Kidney epithelial cell (primary cell): Measurements from ENCODE around the gene INO80B. TPM values are rescaled to one million over a fixed set of nuclear protein-coding genes. Genes with fewer than 3 reads are reported as not detected.
A peak's percentile ranks its signal among the peaks of the same experiment; 100 is the strongest.

Experiments
- DNase-seq: peaks from one replicate; pipeline ENCODE4 v3.0.0-alpha.2; 2010; ENCODE audit warnings: low read depth
- H3K27me3 ChIP-seq: 2 replicates; pipeline ENCODE4 v1.6.0; 2011; ENCODE audit warnings: low read length; ENCODE audit not compliant: control insufficient read depth, insufficient read depth
- H3K36me3 ChIP-seq: 2 replicates; pipeline ENCODE4 v1.5.1; 2011; ENCODE audit warnings: low read length; ENCODE audit not compliant: control insufficient read depth, insufficient read depth
- H3K4me3 ChIP-seq: 2 replicates; pipeline ENCODE4 v1.5.1; 2011; ENCODE audit warnings: low read depth, mild to moderate bottlenecking, control low read depth, low read length
- total RNA-seq: library from RNA; depleted of rRNA; stranded (reverse); fragments of >200 nt; gene quantifications from 2 replicates; pipeline ENCODE4 v1.2.3, GENCODE V29; 2015
- TF ChIP-seq, protein P1 (sequence below): IDR thresholded peaks from 2 replicates; pipeline ENCODE4 v1.5.1; 2011; ENCODE audit warnings: mild to moderate bottlenecking, moderate library complexity, low read length, control low read depth, inconsistent platforms; ENCODE audit not compliant: insufficient read depth, poor library complexity, severe bottlenecking

INO80B gene
- 20.6 and 31.3 TPM in 2 replicates for total RNA-seq

- TF ChIP-seq, protein P1, sequence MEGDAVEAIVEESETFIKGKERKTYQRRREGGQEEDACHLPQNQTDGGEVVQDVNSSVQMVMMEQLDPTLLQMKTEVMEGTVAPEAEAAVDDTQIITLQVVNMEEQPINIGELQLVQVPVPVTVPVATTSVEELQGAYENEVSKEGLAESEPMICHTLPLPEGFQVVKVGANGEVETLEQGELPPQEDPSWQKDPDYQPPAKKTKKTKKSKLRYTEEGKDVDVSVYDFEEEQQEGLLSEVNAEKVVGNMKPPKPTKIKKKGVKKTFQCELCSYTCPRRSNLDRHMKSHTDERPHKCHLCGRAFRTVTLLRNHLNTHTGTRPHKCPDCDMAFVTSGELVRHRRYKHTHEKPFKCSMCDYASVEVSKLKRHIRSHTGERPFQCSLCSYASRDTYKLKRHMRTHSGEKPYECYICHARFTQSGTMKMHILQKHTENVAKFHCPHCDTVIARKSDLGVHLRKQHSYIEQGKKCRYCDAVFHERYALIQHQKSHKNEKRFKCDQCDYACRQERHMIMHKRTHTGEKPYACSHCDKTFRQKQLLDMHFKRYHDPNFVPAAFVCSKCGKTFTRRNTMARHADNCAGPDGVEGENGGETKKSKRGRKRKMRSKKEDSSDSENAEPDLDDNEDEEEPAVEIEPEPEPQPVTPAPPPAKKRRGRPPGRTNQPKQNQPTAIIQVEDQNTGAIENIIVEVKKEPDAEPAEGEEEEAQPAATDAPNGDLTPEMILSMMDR: no peak
- Histone ChIP-seq H3K4me3 (peak within 1 kb of the TSS; percentile 59), H3K27me3 (no peaks in the 10 kb centered on the region), H3K36me3 (no peaks in the 10 kb centered on the region)
- peak; percentile 90 for DNase-seq
Observed at GRCh38 chr2:74454654-74455511, at the start of gene INO80B. Gene INO80B, plus strand, starts transcription at chr2:74455087. Its CDS starts 30 bp downstream, at chr2:74455117.

DNA sequence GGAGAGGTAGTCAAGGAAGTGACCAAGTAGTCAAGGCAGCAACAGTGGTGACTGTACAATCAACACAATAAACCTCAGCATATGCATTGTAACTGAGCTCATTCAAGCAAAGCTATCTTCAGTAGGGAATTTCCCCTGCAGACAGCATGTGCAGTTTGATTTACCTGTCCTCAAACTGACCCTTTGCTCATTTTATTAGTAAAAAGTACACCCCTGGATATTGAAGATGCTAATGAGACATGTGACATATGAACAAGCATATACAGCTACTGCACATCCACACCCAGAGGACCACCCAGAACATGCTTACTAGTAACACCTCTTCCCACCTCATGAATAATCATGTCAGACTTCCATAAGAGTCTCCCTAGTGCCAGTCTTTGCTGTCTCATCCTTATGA is 48.9 kb upstream of the INO80B start:
- TF ChIP-seq, protein P1: no peak
- Histone ChIP-seq H3K27me3 (no peaks in the 10 kb centered on the region), H3K36me3 (no peaks in the 10 kb centered on the region), H3K4me3 (no peak overlapping the region)
- DNase-seq: no peak

DNA sequence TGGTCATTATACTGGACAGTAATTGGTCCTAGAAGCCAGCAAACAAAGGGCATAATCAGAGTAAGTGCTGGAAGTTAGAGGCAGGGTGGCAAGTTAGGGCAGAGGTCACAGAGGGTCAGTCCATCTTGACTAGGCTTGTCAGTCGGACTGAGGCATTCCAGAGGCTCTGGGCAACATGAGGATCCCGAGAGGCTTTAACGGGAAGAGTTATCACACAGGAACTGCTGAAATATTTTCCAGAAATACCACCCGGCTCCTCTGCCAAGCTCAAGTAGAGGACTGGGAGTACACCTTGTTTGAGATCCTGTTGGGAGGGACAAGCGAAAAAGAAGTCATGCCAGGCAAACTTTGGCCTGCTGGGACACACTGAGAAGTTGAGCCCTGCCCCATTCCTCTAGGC is 47.2 kb upstream of the INO80B start:
- Histone ChIP-seq H3K36me3 (no peaks in the 10 kb centered on the region), H3K27me3 (no peaks in the 10 kb centered on the region), H3K4me3 (no peak overlapping the region)
- no peak for DNase-seq
- TF ChIP-seq, protein P1: no peak

DNA sequence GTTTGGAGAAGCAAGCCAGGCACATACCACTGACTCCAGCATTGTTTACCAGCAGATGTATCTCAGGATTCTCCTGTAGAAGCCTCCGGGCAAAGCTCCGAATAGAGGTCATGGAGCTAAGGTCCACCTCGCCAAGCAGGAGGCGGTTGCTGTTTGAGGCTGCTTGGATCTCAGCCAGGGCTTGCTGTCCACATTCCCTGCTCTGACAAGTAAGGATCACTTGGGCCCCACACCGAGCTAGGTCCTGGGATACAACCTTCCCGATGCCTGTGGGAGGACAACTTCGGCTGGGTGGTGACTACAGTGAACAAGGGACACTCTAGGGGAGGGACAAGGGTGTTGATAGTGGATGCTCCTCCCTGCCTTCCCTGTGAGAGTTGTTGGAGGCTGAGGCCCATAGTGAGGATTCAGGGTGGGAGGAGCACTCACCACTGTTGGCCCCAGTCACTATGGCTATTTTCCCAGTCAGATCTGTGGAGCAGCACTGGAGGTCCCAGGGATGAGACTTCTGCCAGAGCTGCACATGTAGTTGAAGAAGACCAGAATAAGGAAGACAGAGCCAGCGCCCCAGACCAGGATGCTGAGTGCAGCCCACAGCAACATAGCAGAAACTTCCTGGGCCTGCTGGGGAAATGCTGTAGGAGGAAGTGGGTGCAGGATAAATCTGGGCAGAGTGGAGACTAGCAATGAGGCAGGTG is 41.7 kb upstream of the INO80B start:
- Histone ChIP-seq H3K4me3 (no peak overlapping the region), H3K27me3 (no peaks in the 10 kb centered on the region), H3K36me3 (no peaks in the 10 kb centered on the region)
- DNase-seq: no peak
- TF ChIP-seq, protein P1: no peak

DNA sequence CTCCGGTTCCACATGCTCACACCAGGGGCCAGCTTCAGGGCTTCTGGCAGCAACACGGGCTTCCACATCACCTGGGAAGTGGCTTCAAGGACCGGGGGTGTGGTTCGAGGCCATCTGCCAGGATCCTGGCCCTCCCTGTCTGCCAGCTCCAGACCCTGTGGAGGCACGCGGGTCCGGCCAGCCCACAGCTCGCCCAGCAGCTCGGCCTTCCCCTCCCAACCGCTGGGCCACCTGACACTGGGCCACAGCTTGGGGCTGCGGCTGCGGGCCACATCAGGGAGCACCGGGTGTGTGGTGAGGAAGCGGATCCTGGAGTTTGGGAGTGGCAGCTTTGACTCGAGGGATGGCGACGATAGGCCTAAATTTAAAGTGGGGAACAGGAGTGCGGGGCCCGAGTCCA is 40.4 kb upstream of the INO80B start:
- Histone ChIP-seq H3K27me3 (no peaks in the 10 kb centered on the region), H3K36me3 (no peaks in the 10 kb centered on the region), H3K4me3 (peak overlapping the region; percentile 36)
- no peak for DNase-seq
- TF ChIP-seq, protein P1: no peak
